ENCODE measurements around the gene CYTH2. TPM values are rescaled to one million over a fixed set of nuclear protein-coding genes. Genes with fewer than 3 reads are reported as not detected.

CYTH2 gene
- 77.0 TPM for total RNA-seq

GRCh38 chr19:48469289-48469881 is at the start of gene CYTH2:
Gene CYTH2, plus strand, starts transcription at chr19:48469369. Its CDS starts 139 bp downstream, at chr19:48469508.

GRCh38 chr19:48445606-48446481 is 23.3 kb upstream of the CYTH2 start, which contains the start of gene GRWD1:
Gene GRWD1, plus strand, starts transcription at chr19:48445983. Its CDS starts 23 bp downstream, at chr19:48446006.

GRCh38 chr19:48455171-48455907 is 13.8 kb upstream of the CYTH2 start, which contains the start of gene KCNJ14:
Gene KCNJ14, plus strand, starts transcription at chr19:48455574. Its CDS starts 6,151 bp downstream, at chr19:48461725.

GRCh38 chr19:48511800-48512503 is 42.8 kb downstream of the CYTH2 start, which contains the start of gene LMTK3:
Gene LMTK3, minus strand, starts transcription at chr19:48511835. Its CDS starts 259 bp downstream, at chr19:48511576.

Other genes with a start within 250 kb of the CYTH2 start
- gene CARD8, start 213.5 kb upstream of the CYTH2 start, total RNA-seq: 38.8 TPM
- gene ZNF114, start 199.3 kb upstream of the CYTH2 start, total RNA-seq: 5.0 TPM
- gene EMP3, start 143.8 kb upstream of the CYTH2 start, total RNA-seq: 3.1 TPM
- 2.8 TPM for gene TMEM143, start 105.4 kb upstream of the CYTH2 start, total RNA-seq
- not detected for gene SYNGR4, start 105.0 kb upstream of the CYTH2 start, total RNA-seq
- 25.4 TPM for gene KDELR1, start 77.8 kb upstream of the CYTH2 start, total RNA-seq
- 4.1 TPM for gene GRIN2D, start 75.7 kb upstream of the CYTH2 start, total RNA-seq
- 8.1 TPM for gene GRWD1, start 23.4 kb upstream of the CYTH2 start, total RNA-seq
- gene KCNJ14, start 13.8 kb upstream of the CYTH2 start, total RNA-seq: 1.6 TPM
- 16.6 TPM for gene LMTK3, start 42.5 kb downstream of the CYTH2 start, total RNA-seq
- not detected for gene SULT2B1, start 82.8 kb downstream of the CYTH2 start, total RNA-seq
- not detected for gene SPACA4, start 137.4 kb downstream of the CYTH2 start, total RNA-seq
- gene FAM83E, start 145.7 kb downstream of the CYTH2 start, total RNA-seq: not detected
- 1,067 TPM for gene RPL18, start 149.8 kb downstream of the CYTH2 start, total RNA-seq
- 11.9 TPM for gene SPHK2, start 150.1 kb downstream of the CYTH2 start, total RNA-seq
- gene DBP, start 168.0 kb downstream of the CYTH2 start, total RNA-seq: 4.1 TPM
- gene CA11, start 176.8 kb downstream of the CYTH2 start, total RNA-seq: 7.8 TPM
- gene NTN5, start 203.6 kb downstream of the CYTH2 start, total RNA-seq: not detected
- not detected for gene FUT2, start 226.6 kb downstream of the CYTH2 start, total RNA-seq

Data from parietal lobe (tissue), 1 donor.